ENCODE results near the gene GP9. TPM values are rescaled to one million over a fixed set of nuclear protein-coding genes. Genes with fewer than 3 reads are reported as not detected.

GP9 gene
- total RNA-seq, 4 donors from 2014 or later, result 0.50 TPM; not detected in 3

GRCh38 chr3:129022114-129023007 is 38.2 kb upstream of the GP9 start:
- DNase-seq (ENCODE audit: extremely low spot score), result peak; percentile 94
- TF ChIP-seq, protein P1, sequence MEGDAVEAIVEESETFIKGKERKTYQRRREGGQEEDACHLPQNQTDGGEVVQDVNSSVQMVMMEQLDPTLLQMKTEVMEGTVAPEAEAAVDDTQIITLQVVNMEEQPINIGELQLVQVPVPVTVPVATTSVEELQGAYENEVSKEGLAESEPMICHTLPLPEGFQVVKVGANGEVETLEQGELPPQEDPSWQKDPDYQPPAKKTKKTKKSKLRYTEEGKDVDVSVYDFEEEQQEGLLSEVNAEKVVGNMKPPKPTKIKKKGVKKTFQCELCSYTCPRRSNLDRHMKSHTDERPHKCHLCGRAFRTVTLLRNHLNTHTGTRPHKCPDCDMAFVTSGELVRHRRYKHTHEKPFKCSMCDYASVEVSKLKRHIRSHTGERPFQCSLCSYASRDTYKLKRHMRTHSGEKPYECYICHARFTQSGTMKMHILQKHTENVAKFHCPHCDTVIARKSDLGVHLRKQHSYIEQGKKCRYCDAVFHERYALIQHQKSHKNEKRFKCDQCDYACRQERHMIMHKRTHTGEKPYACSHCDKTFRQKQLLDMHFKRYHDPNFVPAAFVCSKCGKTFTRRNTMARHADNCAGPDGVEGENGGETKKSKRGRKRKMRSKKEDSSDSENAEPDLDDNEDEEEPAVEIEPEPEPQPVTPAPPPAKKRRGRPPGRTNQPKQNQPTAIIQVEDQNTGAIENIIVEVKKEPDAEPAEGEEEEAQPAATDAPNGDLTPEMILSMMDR (IDR thresholded peaks at IDR 0.05), result no peak
- peak; percentile 73 to 87 for TF ChIP-seq POLR2AphosphoS5 (IDR thresholded peaks at IDR 0.05)
- H3K4me3 ChIP-seq, result no peak overlapping the region
- peak overlapping the region; percentile 54 to 71 (median 60) for H3K27ac ChIP-seq (replicated peaks in 1 of 4)
- intact Hi-C loops (cut with DNase I), result no loop called here
- H3K4me1 ChIP-seq, result peaks cover 39 to 71% (median 53%) of the 10 kb centered on the region in 4 donors
- WGBS, result 56% methylated on average over 13 of the region's 15 CpGs
- H3K27me3 ChIP-seq, result no peaks in the 10 kb centered on the region
- no peaks in the 10 kb centered on the region for H3K36me3 ChIP-seq
- no peaks in the 10 kb centered on the region for H3K9me3 ChIP-seq

DNA sequence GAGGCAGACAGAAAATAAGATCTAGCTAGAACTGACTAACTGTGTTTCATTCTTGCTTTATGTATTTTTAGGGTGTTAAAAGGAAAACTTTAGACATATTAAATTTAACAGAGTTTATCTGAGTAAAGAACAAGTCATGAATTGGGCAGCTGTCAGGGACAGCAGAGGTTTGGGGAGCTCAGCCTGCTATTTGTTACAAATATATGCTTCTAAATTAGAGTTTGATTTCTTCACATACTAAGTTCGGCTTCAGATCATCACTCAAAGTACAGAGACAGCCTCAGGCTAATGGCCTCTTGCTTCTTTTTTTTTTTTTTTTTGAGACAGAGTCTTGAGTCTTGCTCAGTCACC is 37.6 kb upstream of the GP9 start:
- WGBS, result 63% methylated on average over 1 of the region's 1 CpG
- no peak overlapping the region for H3K4me3 ChIP-seq
- no peaks in the 10 kb centered on the region for H3K36me3 ChIP-seq
- H3K27me3 ChIP-seq, result no peaks in the 10 kb centered on the region
- no peaks in the 10 kb centered on the region for H3K9me3 ChIP-seq
- peak overlapping the region; percentile 54 to 71 (median 60) for H3K27ac ChIP-seq (replicated peaks in 1 of 4)
- H3K4me1 ChIP-seq, result peaks cover 35 to 69% (median 52%) of the 10 kb centered on the region in 4 donors
- intact Hi-C loops (cut with DNase I), result no loop called here
- DNase-seq (ENCODE audit: extremely low spot score), result no peak
- TF ChIP-seq, protein P1 (IDR thresholded peaks at IDR 0.05), result no peak
- TF ChIP-seq EP300 (IDR thresholded peaks at IDR 0.05) (no peak), POLR2A (IDR thresholded peaks at IDR 0.05; ENCODE audit: low read depth) (no peak), POLR2AphosphoS5 (IDR thresholded peaks at IDR 0.05) (no peak)

- Histone ChIP-seq H3K27ac (replicated peaks in 1 of 4) (peak overlapping the region in 3 of 4 donors; percentile 43 to 65 (median 56)), H3K9me3 (no peaks in the 10 kb centered on the region), H3K36me3 (no peaks in the 10 kb centered on the region), H3K4me3 (no peak overlapping the region), H3K27me3 (no peaks in the 10 kb centered on the region), H3K4me1 (peaks cover 30 to 68% (median 52%) of the 10 kb centered on the region in 4 donors)
- DNase-seq (ENCODE audit: extremely low spot score), result no peak
- TF ChIP-seq, protein P1 (IDR thresholded peaks at IDR 0.05), result no peak
- TF ChIP-seq POLR2AphosphoS5 (IDR thresholded peaks at IDR 0.05) (no peak), POLR2A (IDR thresholded peaks at IDR 0.05; ENCODE audit: low read depth) (no peak), EP300 (IDR thresholded peaks at IDR 0.05) (no peak)
- intact Hi-C loops (cut with DNase I), result no loop called here
- 76% methylated on average over 2 of the region's 2 CpGs for WGBS
These were observed 36.7 kb upstream of the GP9 start for GRCh38 chr3:129023909-129024308.

DNA sequence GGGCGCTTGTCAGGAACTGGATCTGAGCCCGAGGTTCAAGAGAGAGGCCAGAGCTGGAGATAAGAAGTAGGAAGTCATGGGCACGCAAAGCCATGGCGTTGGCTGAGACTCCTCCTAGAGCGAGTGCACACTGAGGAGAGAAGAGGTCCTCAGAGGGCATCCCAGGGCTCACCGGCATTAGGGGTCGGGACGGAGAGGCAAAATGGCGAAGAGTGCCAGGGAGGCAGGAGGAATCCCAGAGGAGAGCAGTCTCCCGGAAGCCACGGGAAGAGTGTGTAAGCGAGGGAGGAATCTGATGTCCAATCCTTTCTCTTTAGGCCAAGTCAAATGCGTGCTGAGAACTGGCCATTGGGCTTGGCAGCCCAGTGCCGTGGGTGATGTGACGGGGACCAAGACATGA is 35.5 kb upstream of the GP9 start:
- WGBS, result 84% methylated on average over 15 of the region's 15 CpGs
- peaks cover 29 to 68% (median 52%) of the 10 kb centered on the region in 4 donors for H3K4me1 ChIP-seq
- intact Hi-C loops (cut with DNase I), result no loop called here
- H3K27ac ChIP-seq (replicated peaks in 1 of 4), result peak overlapping the region; percentile 59 to 76 (median 65)
- H3K9me3 ChIP-seq, result no peaks in the 10 kb centered on the region
- no peak for TF ChIP-seq POLR2A (IDR thresholded peaks at IDR 0.05; ENCODE audit: low read depth)
- no peak for TF ChIP-seq POLR2AphosphoS5 (IDR thresholded peaks at IDR 0.05)
- TF ChIP-seq, protein P1 (IDR thresholded peaks at IDR 0.05), result no peak
- no peak for TF ChIP-seq EP300 (IDR thresholded peaks at IDR 0.05)
- H3K36me3 ChIP-seq, result no peaks in the 10 kb centered on the region
- no peak for DNase-seq (ENCODE audit: extremely low spot score)
- H3K4me3 ChIP-seq, result no peak overlapping the region
- H3K27me3 ChIP-seq, result no peaks in the 10 kb centered on the region
